ENCODE results near the gene IQCF5.
"Not testable (repeated sequence)": the region's sequence is repeated elsewhere in the genome, so short reads cannot be mapped to it uniquely, and the experiment has no call there.

The IQCF5 gene

GRCh38 chr3:51868896-51869295 is 6.5 kb downstream of the IQCF5 start:
- not testable (repeated sequence) for H3K9me3 ChIP-seq (ENCODE audit: control insufficient read depth, low read length); H3K4me3 ChIP-seq (ENCODE audit: extremely low read depth, insufficient read depth, low read length, poor library complexity, severe bottlenecking); H3K36me3 ChIP-seq (ENCODE audit: control insufficient read depth, insufficient read depth, low read length); H3K4me1 ChIP-seq (ENCODE audit: control insufficient read depth, insufficient read depth, low read length, poor library complexity, severe bottlenecking)
- 75% methylated on average over 1 of the region's 1 CpG; no CpG with 5 or more reads in 1 of the 2 experiments for WGBS, 2 experiments (ENCODE audit: insufficient coverage in 2 of 2)
- peak overlapping the region; percentile 89 for H3K27ac ChIP-seq (ENCODE audit: low read depth, low read length, severe bottlenecking)

- H3K9me3 ChIP-seq (ENCODE audit: control insufficient read depth, low read length): peaks cover 8% of the 10 kb centered on the region
- H3K4me1 ChIP-seq (ENCODE audit: control insufficient read depth, insufficient read depth, low read length, poor library complexity, severe bottlenecking): no peaks in the 10 kb centered on the region
- no peaks in the 10 kb centered on the region for H3K36me3 ChIP-seq (ENCODE audit: control insufficient read depth, insufficient read depth, low read length)
- 83% methylated on average over 13 of the region's 13 CpGs for WGBS, 2 experiments (ENCODE audit: insufficient coverage in 2 of 2)
- H3K4me3 ChIP-seq (ENCODE audit: extremely low read depth, insufficient read depth, low read length, poor library complexity, severe bottlenecking): no peak overlapping the region
- H3K27ac ChIP-seq (ENCODE audit: low read depth, low read length, severe bottlenecking): no peak overlapping the region
Observed at GRCh38 chr3:51862886-51863285, 12.5 kb downstream of the IQCF5 start.

GRCh38 chr3:51860703-51861665 is 14.4 kb downstream of the IQCF5 start, which contains the start of gene IQCF2:
IQCF2 (plus strand) TSS chr3:51861615; CDS start chr3:51861667, 52 bp downstream.
- Histone ChIP-seq H3K27ac (ENCODE audit: low read depth, low read length, severe bottlenecking) (no peak within 1 kb of the TSS), H3K4me3 (ENCODE audit: extremely low read depth, insufficient read depth, low read length, poor library complexity, severe bottlenecking) (no peak within 1 kb of the TSS), H3K9me3 (ENCODE audit: control insufficient read depth, low read length) (peaks cover 8% of the 10 kb centered on the region), H3K36me3 (ENCODE audit: control insufficient read depth, insufficient read depth, low read length) (no peaks in the 10 kb centered on the region), H3K4me1 (ENCODE audit: control insufficient read depth, insufficient read depth, low read length, poor library complexity, severe bottlenecking) (no peaks in the 10 kb centered on the region)
- 93 to 94% methylated on average over 5 to 6 of the region's 7 CpGs for WGBS, 2 experiments (ENCODE audit: insufficient coverage in 2 of 2)

- WGBS, 2 experiments (ENCODE audit: insufficient coverage in 2 of 2): 86% methylated on average over 1 of the region's 1 CpG; no CpG with 5 or more reads in 1 of the 2 experiments
- not testable (repeated sequence) for H3K9me3 ChIP-seq (ENCODE audit: control insufficient read depth, low read length)
Observed at GRCh38 chr3:51855411-51855810, 20.0 kb downstream of the IQCF5 start.

GRCh38 chr3:51845129-51845528 is 30.3 kb downstream of the IQCF5 start:
- Histone ChIP-seq H3K4me3 (ENCODE audit: extremely low read depth, insufficient read depth, low read length, poor library complexity, severe bottlenecking) (no peak overlapping the region), H3K9me3 (ENCODE audit: control insufficient read depth, low read length) (peaks cover 3% of the 10 kb centered on the region), H3K27ac (ENCODE audit: low read depth, low read length, severe bottlenecking) (no peak overlapping the region), H3K36me3 (ENCODE audit: control insufficient read depth, insufficient read depth, low read length) (no peaks in the 10 kb centered on the region), H3K4me1 (ENCODE audit: control insufficient read depth, insufficient read depth, low read length, poor library complexity, severe bottlenecking) (no peaks in the 10 kb centered on the region)
- WGBS, 2 experiments (ENCODE audit: insufficient coverage in 2 of 2): 78 to 81% methylated on average over 5 to 6 of the region's 7 CpGs

More at GRCh38 chr3:51855411-51855810, 20.0 kb downstream of the IQCF5 start:
- H3K27ac ChIP-seq (ENCODE audit: low read depth, low read length, severe bottlenecking); H3K36me3 ChIP-seq (ENCODE audit: control insufficient read depth, insufficient read depth, low read length); H3K4me3 ChIP-seq (ENCODE audit: extremely low read depth, insufficient read depth, low read length, poor library complexity, severe bottlenecking); H3K4me1 ChIP-seq (ENCODE audit: control insufficient read depth, insufficient read depth, low read length, poor library complexity, severe bottlenecking): not testable (repeated sequence)

DNA sequence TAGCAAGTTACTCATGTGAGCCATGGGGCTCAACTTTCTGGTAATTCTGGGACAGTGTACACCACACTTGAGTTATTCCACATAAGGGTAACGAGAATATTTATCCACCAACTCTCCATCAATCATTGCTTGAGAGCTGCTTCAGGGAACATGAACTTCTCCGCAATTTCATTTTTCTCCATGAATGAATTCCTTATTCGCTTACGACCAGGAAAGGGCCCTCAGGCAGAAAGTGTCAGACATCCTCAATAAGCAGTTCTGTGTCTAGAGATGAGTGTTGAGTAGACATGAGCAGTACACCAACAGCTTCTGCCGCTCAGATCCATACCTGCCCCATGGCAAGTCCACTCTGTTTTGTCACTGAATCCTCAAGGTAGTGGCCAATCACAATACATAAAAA is 38.8 kb downstream of the IQCF5 start:
- WGBS, 2 experiments (ENCODE audit: insufficient coverage in 2 of 2): 89 to 96% methylated on average over 2 to 4 of the region's 5 CpGs
- Histone ChIP-seq H3K27ac (ENCODE audit: low read depth, low read length, severe bottlenecking) (no peak overlapping the region), H3K9me3 (ENCODE audit: control insufficient read depth, low read length) (no peaks in the 10 kb centered on the region), H3K4me3 (ENCODE audit: extremely low read depth, insufficient read depth, low read length, poor library complexity, severe bottlenecking) (no peak overlapping the region), H3K4me1 (ENCODE audit: control insufficient read depth, insufficient read depth, low read length, poor library complexity, severe bottlenecking) (no peaks in the 10 kb centered on the region), H3K36me3 (ENCODE audit: control insufficient read depth, insufficient read depth, low read length) (no peaks in the 10 kb centered on the region)

DNA sequence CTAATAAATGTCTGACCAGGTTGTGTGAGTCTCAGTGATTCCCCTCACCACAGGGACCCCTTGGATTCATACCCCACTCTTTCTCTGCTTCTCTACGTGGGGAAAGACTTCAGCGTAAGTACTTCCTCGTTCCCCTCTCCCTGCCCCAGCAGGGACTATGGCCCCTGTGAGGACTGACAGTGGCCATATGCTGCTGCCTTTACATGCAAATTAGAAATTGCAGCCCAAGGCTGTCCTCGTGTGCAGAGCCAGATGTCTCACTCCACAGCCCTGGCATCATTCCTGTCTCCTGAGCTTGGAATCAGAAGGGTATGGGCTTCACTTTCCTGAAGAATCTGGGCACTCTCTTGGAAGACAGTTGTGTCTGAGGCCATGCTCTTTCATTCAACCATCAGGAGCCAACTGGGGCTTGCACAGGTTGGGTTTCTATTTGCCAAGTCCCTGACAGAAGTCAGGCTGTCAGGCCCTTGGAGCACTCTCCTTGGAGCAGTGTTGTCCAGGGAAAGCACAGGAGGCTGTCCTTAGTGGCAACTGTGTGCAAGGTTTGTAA is 44.5 kb downstream of the IQCF5 start:
- 52 to 66% methylated on average over 4 of the region's 4 CpGs for WGBS, 2 experiments (ENCODE audit: insufficient coverage in 2 of 2)
- Histone ChIP-seq H3K27ac (ENCODE audit: low read depth, low read length, severe bottlenecking) (no peak overlapping the region), H3K9me3 (ENCODE audit: control insufficient read depth, low read length) (no peaks in the 10 kb centered on the region), H3K4me3 (ENCODE audit: extremely low read depth, insufficient read depth, low read length, poor library complexity, severe bottlenecking) (no peak overlapping the region), H3K4me1 (ENCODE audit: control insufficient read depth, insufficient read depth, low read length, poor library complexity, severe bottlenecking) (no peaks in the 10 kb centered on the region), H3K36me3 (ENCODE audit: control insufficient read depth, insufficient read depth, low read length) (no peaks in the 10 kb centered on the region)

DNA sequence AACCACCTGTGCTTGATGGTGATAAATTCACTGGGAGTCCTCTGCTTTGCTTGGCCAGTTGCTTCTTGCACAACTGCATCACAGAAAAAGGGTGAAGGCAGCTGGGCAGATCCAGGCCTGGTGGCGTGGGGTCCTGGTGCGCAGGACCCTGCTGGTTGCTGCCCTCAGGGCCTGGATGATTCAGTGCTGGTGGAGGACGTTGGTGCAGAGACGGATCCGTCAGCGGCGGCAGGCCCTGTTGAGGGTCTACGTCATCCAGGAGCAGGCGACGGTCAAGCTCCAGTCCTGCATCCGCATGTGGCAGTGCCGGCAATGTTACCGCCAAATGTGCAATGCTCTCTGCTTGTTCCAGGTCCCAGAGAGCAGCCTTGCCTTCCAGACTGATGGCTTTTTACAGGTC is 45.1 kb downstream of the IQCF5 start:
- Histone ChIP-seq H3K9me3 (ENCODE audit: control insufficient read depth, low read length) (no peaks in the 10 kb centered on the region), H3K4me1 (ENCODE audit: control insufficient read depth, insufficient read depth, low read length, poor library complexity, severe bottlenecking) (no peaks in the 10 kb centered on the region), H3K4me3 (ENCODE audit: extremely low read depth, insufficient read depth, low read length, poor library complexity, severe bottlenecking) (no peak overlapping the region), H3K36me3 (ENCODE audit: control insufficient read depth, insufficient read depth, low read length) (no peaks in the 10 kb centered on the region), H3K27ac (ENCODE audit: low read depth, low read length, severe bottlenecking) (no peak overlapping the region)
- WGBS, 2 experiments (ENCODE audit: insufficient coverage in 2 of 2): 92 to 96% methylated on average over 13 of the region's 13 CpGs

- WGBS, 2 experiments (ENCODE audit: insufficient coverage in 2 of 2): 88 to 100% methylated on average over 1 of the region's 1 CpG
- no peaks in the 10 kb centered on the region for H3K9me3 ChIP-seq (ENCODE audit: control insufficient read depth, low read length)
- no peak overlapping the region for H3K27ac ChIP-seq (ENCODE audit: low read depth, low read length, severe bottlenecking)
- no peak overlapping the region for H3K4me3 ChIP-seq (ENCODE audit: extremely low read depth, insufficient read depth, low read length, poor library complexity, severe bottlenecking)
- H3K36me3 ChIP-seq (ENCODE audit: control insufficient read depth, insufficient read depth, low read length): no peaks in the 10 kb centered on the region
- no peaks in the 10 kb centered on the region for H3K4me1 ChIP-seq (ENCODE audit: control insufficient read depth, insufficient read depth, low read length, poor library complexity, severe bottlenecking)
Observed at GRCh38 chr3:51828297-51828696, 47.1 kb downstream of the IQCF5 start.

Data from mesodermal cell (in vitro differentiated cells).